BLaER1 (cell line): ENCODE measurements around the gene ARHGAP19.

ENCODE experiments used
- H3K27ac ChIP-seq: shearing (Covaris generic); formaldehyde crosslinking; 2 replicates; pipeline ENCODE4 v1.8.1; 2022
- H3K27me3 ChIP-seq: shearing (Covaris generic); formaldehyde crosslinking; 2 replicates; pipeline ENCODE4 v1.8.1; 2022
- H3K36me3 ChIP-seq: shearing (Covaris generic); formaldehyde crosslinking; 2 replicates; pipeline ENCODE4 v1.8.1; 2022
- H3K4me1 ChIP-seq: shearing (Covaris generic); formaldehyde crosslinking; 2 replicates; pipeline ENCODE4 v1.8.1; 2022
- H3K4me2 ChIP-seq: shearing (Covaris generic); formaldehyde crosslinking; 2 replicates; pipeline ENCODE4 v1.8.1; 2022
- H3K4me3 ChIP-seq: shearing (Covaris generic); formaldehyde crosslinking; 2 replicates; pipeline ENCODE4 v1.8.1; 2022
- H3K9ac ChIP-seq: shearing (Covaris generic); formaldehyde crosslinking; 2 replicates; pipeline ENCODE4 v1.8.1; 2022
- H3K9me3 ChIP-seq: shearing (Covaris generic); formaldehyde crosslinking; 2 replicates; pipeline ENCODE4 v1.8.1; 2022
- H4K20me1 ChIP-seq: shearing (Covaris generic); formaldehyde crosslinking; 2 replicates; pipeline ENCODE4 v1.8.1; 2022
- Cebpa-rat ChIP-seq: shearing (Covaris generic); IDR thresholded peaks from 2 replicates; pipeline ENCODE4 v1.8.1; 2022

ARHGAP19 gene

DNA sequence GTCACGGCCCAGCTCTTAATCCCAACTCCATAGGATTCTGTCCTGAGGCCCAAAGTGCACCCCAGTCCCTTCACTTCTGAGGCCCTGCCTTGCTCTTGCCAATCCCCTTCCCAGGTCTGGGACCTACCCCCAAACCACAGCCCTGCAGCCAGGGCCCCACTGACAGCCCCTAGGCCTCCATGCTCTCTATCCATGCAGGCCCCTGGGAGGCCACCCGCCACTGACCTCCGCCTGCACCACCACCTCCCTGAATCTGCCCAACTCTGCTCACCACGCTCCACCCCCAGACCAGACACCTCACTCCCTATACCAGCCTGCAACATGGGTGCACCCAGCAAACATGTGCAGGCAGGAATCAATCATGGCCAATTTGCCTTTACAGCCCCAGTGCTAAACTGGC lies 116.9 kb downstream of the ARHGAP19 start:
- no peak overlapping the region for H3K27ac ChIP-seq

GRCh38 chr10:97174941-97175340 lies 117.5 kb downstream of the ARHGAP19 start:
- peaks cover 22% of the 10 kb centered on the region for H3K4me1 ChIP-seq
- H3K9me3 ChIP-seq, result no peaks in the 10 kb centered on the region
- no peak overlapping the region for H3K27ac ChIP-seq
- peaks cover 9% of the 10 kb centered on the region; the same call in 1 of the 2 replicates for H3K27me3 ChIP-seq
- H3K36me3 ChIP-seq, result no peaks in the 10 kb centered on the region
- no peak overlapping the region for H3K4me3 ChIP-seq
- H3K4me2 ChIP-seq, result no peak overlapping the region
- H4K20me1 ChIP-seq, result no peaks in the 10 kb centered on the region
- TF ChIP-seq Cebpa-rat, result no peak
- no peak overlapping the region for H3K9ac ChIP-seq

More for the DNA sequence above, 116.9 kb downstream of the ARHGAP19 start:
- peaks cover 15% of the 10 kb centered on the region for H3K4me1 ChIP-seq
- TF ChIP-seq Cebpa-rat, result no peak
- no peaks in the 10 kb centered on the region for H3K9me3 ChIP-seq
- no peak overlapping the region for H3K4me2 ChIP-seq
- no peaks in the 10 kb centered on the region for H4K20me1 ChIP-seq
- peaks cover 15% of the 10 kb centered on the region; the same call in 1 of the 2 replicates for H3K27me3 ChIP-seq
- no peak overlapping the region for H3K4me3 ChIP-seq
- H3K9ac ChIP-seq, result no peak overlapping the region
- H3K36me3 ChIP-seq, result no peaks in the 10 kb centered on the region

GRCh38 chr10:97174276-97174775 lies 118.1 kb downstream of the ARHGAP19 start:
- Histone ChIP-seq H3K4me3 (no peak overlapping the region), H3K9ac (no peak overlapping the region), H3K9me3 (no peaks in the 10 kb centered on the region), H4K20me1 (no peaks in the 10 kb centered on the region), H3K27me3 (0 out of 2 replicates have a peak, but pooled peaks cover 6% of the 10 kb centered on the region), H3K4me2 (no peak overlapping the region), H3K36me3 (no peaks in the 10 kb centered on the region), H3K4me1 (peaks cover 23% of the 10 kb centered on the region), H3K27ac (no peak overlapping the region)
- no peak for TF ChIP-seq Cebpa-rat

- no peak for TF ChIP-seq Cebpa-rat
- Histone ChIP-seq H3K9me3 (no peaks in the 10 kb centered on the region), H3K27ac (no peak overlapping the region), H3K4me2 (no peak overlapping the region), H3K9ac (no peak overlapping the region), H4K20me1 (no peaks in the 10 kb centered on the region), H3K4me1 (peaks cover 23% of the 10 kb centered on the region), H3K4me3 (no peak overlapping the region), H3K27me3 (no peaks in the 10 kb centered on the region), H3K36me3 (no peaks in the 10 kb centered on the region)
Observed at GRCh38 chr10:97173036-97173435, 119.4 kb downstream of the ARHGAP19 start.
